ENCODE results near the gene HACD2. TPM values are rescaled to one million over a fixed set of nuclear protein-coding genes. Genes with fewer than 3 reads are reported as not detected.

The HACD2 gene
- total and polyA plus RNA-seq, 7 donors: 3.7 to 7.9 (median 5.7) TPM

- intact Hi-C loops (cut with DNase I): no loop called here
These were observed 81.7 kb downstream of the HACD2 start for GRCh38 chr3:123503203-123503602.

GRCh38 chr3:123499322-123499721 is 85.5 kb downstream of the HACD2 start:
- peaks cover 0 to 43% of the 10 kb centered on the region in 2 donors for H3K36me3 ChIP-seq (ENCODE audit: insufficient read depth in 1 of 2, low read depth in 1 of 2)
- intact Hi-C loops (cut with DNase I): no loop called here
- H3K9me3 ChIP-seq: no peaks in the 10 kb centered on the region
- DNase-seq: no peak
- whole genome bisulfite sequencing, 3 donors: 62 to 74% (median 67%) methylated on average over 3 of the region's 3 CpGs
- no peak overlapping the region for H3K27ac ChIP-seq
- no peaks in the 10 kb centered on the region for H3K4me1 ChIP-seq
- TF ChIP-seq, protein P1, sequence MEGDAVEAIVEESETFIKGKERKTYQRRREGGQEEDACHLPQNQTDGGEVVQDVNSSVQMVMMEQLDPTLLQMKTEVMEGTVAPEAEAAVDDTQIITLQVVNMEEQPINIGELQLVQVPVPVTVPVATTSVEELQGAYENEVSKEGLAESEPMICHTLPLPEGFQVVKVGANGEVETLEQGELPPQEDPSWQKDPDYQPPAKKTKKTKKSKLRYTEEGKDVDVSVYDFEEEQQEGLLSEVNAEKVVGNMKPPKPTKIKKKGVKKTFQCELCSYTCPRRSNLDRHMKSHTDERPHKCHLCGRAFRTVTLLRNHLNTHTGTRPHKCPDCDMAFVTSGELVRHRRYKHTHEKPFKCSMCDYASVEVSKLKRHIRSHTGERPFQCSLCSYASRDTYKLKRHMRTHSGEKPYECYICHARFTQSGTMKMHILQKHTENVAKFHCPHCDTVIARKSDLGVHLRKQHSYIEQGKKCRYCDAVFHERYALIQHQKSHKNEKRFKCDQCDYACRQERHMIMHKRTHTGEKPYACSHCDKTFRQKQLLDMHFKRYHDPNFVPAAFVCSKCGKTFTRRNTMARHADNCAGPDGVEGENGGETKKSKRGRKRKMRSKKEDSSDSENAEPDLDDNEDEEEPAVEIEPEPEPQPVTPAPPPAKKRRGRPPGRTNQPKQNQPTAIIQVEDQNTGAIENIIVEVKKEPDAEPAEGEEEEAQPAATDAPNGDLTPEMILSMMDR (IDR thresholded peaks at IDR 0.05): no peak
- H3K27me3 ChIP-seq (ENCODE audit: insufficient read depth in 3 of 3, low read length in 2 of 3): no peaks in the 10 kb centered on the region
- no peak overlapping the region for H3K4me3 ChIP-seq
- ATAC-seq: no peak

More at GRCh38 chr3:123503203-123503602, 81.7 kb downstream of the HACD2 start:
- Histone ChIP-seq H3K36me3 (ENCODE audit: insufficient read depth in 1 of 2, low read depth in 1 of 2) (peaks cover 3 to 16% of the 10 kb centered on the region in 2 donors), H3K9me3 (no peaks in the 10 kb centered on the region), H3K27ac (no peak overlapping the region), H3K4me3 (no peak overlapping the region), H3K4me1 (no peaks in the 10 kb centered on the region), H3K27me3 (ENCODE audit: insufficient read depth in 3 of 3, low read length in 2 of 3) (no peaks in the 10 kb centered on the region)
- ATAC-seq (no peak), DNase-seq (no peak)
- 87 to 96% (median 96%) methylated on average over 3 of the region's 3 CpGs for WGBS, 3 donors
- TF ChIP-seq, protein P1 (IDR thresholded peaks at IDR 0.05): no peak

DNA sequence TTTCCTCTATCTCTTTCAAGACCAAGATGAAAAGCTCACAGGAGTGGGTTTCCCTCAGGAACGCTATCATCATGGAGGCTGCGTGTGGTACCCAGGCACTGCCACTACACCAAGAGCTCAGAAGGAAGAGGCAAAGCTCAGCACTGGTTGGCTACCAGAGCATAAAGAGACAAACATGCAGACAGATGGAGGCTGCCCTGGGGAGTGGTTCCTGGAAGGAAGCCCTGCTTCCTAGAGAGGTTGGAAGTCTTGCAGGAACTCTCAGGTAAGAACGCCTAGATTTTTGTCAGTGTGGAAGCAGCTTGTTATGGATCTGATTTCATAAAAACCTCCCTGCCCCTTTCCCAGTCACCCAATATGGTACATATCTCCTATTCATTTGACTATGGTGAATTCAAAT is 86.1 kb downstream of the HACD2 start:
- intact Hi-C loops (cut with DNase I): no loop called here
- Histone ChIP-seq H3K4me1 (no peaks in the 10 kb centered on the region), H3K36me3 (ENCODE audit: insufficient read depth in 1 of 2, low read depth in 1 of 2) (peaks cover 2 to 48% of the 10 kb centered on the region in 2 donors), H3K4me3 (no peak overlapping the region), H3K9me3 (no peaks in the 10 kb centered on the region), H3K27me3 (ENCODE audit: insufficient read depth in 3 of 3, low read length in 2 of 3) (no peaks in the 10 kb centered on the region), H3K27ac (no peak overlapping the region)
- no peak for DNase-seq
- WGBS, 3 donors: 87 to 93% (median 89%) methylated on average over 3 of the region's 3 CpGs
- TF ChIP-seq, protein P1 (IDR thresholded peaks at IDR 0.05): no peak
- no peak for ATAC-seq

- no peak for DNase-seq
- H3K4me1 ChIP-seq: no peaks in the 10 kb centered on the region
- H3K9me3 ChIP-seq: no peaks in the 10 kb centered on the region
- H3K27me3 ChIP-seq (ENCODE audit: insufficient read depth in 3 of 3, low read length in 2 of 3): no peaks in the 10 kb centered on the region
- ATAC-seq: no peak
- WGBS, 3 donors: 90 to 95% (median 92%) methylated on average over 4 of the region's 4 CpGs
- no peak overlapping the region for H3K27ac ChIP-seq
- intact Hi-C loops (cut with DNase I): no loop called here
- peaks cover 2 to 46% of the 10 kb centered on the region in 2 donors for H3K36me3 ChIP-seq (ENCODE audit: insufficient read depth in 1 of 2, low read depth in 1 of 2)
- TF ChIP-seq, protein P1 (IDR thresholded peaks at IDR 0.05): no peak
- no peak overlapping the region for H3K4me3 ChIP-seq
These were observed 90.9 kb downstream of the HACD2 start for GRCh38 chr3:123493912-123494311.

GRCh38 chr3:123491966-123492587 is 92.8 kb downstream of the HACD2 start:
- intact Hi-C loops (cut with DNase I): no loop called here
- ATAC-seq: no peak
- WGBS, 3 donors: 84 to 94% (median 92%) methylated on average over 4 of the region's 4 CpGs

More at GRCh38 chr3:123491966-123492587, 92.8 kb downstream of the HACD2 start:
- Histone ChIP-seq H3K4me3 (no peak overlapping the region), H3K9me3 (no peaks in the 10 kb centered on the region), H3K27ac (no peak overlapping the region), H3K27me3 (ENCODE audit: insufficient read depth in 3 of 3, low read length in 2 of 3) (no peaks in the 10 kb centered on the region), H3K4me1 (no peaks in the 10 kb centered on the region), H3K36me3 (ENCODE audit: insufficient read depth in 1 of 2, low read depth in 1 of 2) (peaks cover 2 to 28% of the 10 kb centered on the region in 2 donors)
- DNase-seq: no peak
- TF ChIP-seq, protein P1 (IDR thresholded peaks at IDR 0.05): no peak

Data from psoas muscle (tissue), 8 donors.